HCT116 (cell line): ENCODE results near the gene KNCN.

Experiments used
- CEBPB ChIP-seq: IDR thresholded peaks from 2 replicates; pipeline ENCODE4 v1.6.1; 2012; ENCODE audit warnings: low read depth
- EZH2 ChIP-seq: fragments of 200-600 bp; sonication (generic); IDR thresholded peaks from 2 replicates; pipeline ENCODE4 v1.6.1; 2017; ENCODE audit warnings: antibody characterized with exemption, mixed run types
- POLR2A ChIP-seq: IDR thresholded peaks from 2 replicates; pipeline ENCODE4 v1.7.0; 2011; ENCODE audit warnings: borderline replicate concordance; ENCODE audit not compliant: insufficient read depth, insufficient read length; ENCODE audit errors: extremely low read depth
- RAD21 ChIP-seq: IDR thresholded peaks from 2 replicates; pipeline ENCODE4 v1.6.1; 2012; ENCODE audit warnings: low read depth, mild to moderate bottlenecking
- SIN3A ChIP-seq: IDR thresholded peaks from 2 replicates; pipeline ENCODE4 v1.6.1; 2012; ENCODE audit warnings: low read depth
- ZFX ChIP-seq: fragments of 450-650 bp; IDR thresholded peaks from 2 replicates; pipeline ENCODE4 v1.6.1; 2017
- TF ChIP-seq, protein P1 (sequence below): IDR thresholded peaks from 2 replicates; pipeline ENCODE4 v1.6.1; 2012
- TF ChIP-seq, protein P2 (sequence below), 3 experiments: fragments of 200-600 bp in 1 of 3; sonication (generic) in 1 of 3; IDR thresholded peaks in 2 of 3; conservative IDR thresholded peaks in 1 of 3; 2 replicates each; pipeline ENCODE4 v1.5.1; 2012 to 2017; ENCODE audit warnings: low read depth in 2 of 3, low read length in 2 of 3, antibody characterized with exemption in 1 of 3, borderline replicate concordance in 1 of 3, control low read depth in 1 of 3, mild to moderate bottlenecking in 1 of 3, mixed read lengths in 1 of 3, mixed run types in 1 of 3, moderate library complexity in 1 of 3; ENCODE audit not compliant: insufficient read depth in 1 of 3

DNA sequence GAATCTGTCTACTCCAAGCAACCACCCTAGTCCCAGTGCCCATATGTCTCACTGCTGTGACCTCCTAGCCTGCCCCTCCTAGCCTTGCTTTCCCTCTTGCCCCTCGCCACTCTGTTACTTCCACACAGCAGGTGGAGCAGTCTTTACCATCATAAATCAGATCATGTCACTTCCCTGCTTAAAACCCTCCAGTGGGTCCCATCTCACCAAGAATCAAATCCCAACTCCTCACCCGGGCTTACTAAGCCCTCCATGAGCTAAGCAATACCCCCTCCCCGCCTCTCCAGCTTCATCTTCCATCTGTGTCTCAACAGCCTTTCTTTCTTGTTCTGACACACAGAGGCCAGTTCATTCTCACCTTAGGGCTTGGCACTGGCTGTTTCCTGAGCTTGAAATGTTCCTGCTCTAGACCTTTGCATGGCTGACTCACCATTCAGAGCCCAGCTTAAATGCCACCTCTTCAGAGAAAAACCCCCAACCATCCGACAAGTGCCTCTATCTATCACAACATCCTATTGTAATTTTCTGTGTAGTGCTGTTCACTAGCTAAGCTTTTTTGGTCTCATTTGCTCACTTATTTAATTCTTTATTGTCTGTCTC lies 22.3 kb downstream of the KNCN start:
- TF ChIP-seq, protein P1, sequence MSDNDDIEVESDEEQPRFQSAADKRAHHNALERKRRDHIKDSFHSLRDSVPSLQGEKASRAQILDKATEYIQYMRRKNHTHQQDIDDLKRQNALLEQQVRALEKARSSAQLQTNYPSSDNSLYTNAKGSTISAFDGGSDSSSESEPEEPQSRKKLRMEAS: no peak
- no peak for TF ChIP-seq ZFX
- TF ChIP-seq, protein P2, sequence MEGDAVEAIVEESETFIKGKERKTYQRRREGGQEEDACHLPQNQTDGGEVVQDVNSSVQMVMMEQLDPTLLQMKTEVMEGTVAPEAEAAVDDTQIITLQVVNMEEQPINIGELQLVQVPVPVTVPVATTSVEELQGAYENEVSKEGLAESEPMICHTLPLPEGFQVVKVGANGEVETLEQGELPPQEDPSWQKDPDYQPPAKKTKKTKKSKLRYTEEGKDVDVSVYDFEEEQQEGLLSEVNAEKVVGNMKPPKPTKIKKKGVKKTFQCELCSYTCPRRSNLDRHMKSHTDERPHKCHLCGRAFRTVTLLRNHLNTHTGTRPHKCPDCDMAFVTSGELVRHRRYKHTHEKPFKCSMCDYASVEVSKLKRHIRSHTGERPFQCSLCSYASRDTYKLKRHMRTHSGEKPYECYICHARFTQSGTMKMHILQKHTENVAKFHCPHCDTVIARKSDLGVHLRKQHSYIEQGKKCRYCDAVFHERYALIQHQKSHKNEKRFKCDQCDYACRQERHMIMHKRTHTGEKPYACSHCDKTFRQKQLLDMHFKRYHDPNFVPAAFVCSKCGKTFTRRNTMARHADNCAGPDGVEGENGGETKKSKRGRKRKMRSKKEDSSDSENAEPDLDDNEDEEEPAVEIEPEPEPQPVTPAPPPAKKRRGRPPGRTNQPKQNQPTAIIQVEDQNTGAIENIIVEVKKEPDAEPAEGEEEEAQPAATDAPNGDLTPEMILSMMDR (IDR thresholded peaks at IDR 0.05 in 2 of 3, conservative IDR thresholded peaks at IDR 0.05 in 1 of 3; ENCODE audit: borderline replicate concordance in 1 of 3, insufficient read depth in 1 of 3, low read depth in 2 of 3, low read length in 2 of 3): no peak
- no peak for TF ChIP-seq RAD21
- no peak for TF ChIP-seq POLR2A
- TF ChIP-seq EZH2: no peak
- TF ChIP-seq CEBPB: no peak
- no peak for TF ChIP-seq SIN3A
